CD4-positive, alpha-beta T cell treated with Interleukin-4 for 1 hour (primary cell): ENCODE measurements around the gene ANGPTL7.

ENCODE experiments used
- DNase-seq, 2 donors: peaks; one replicate each; pipeline ENCODE4 v3.0.0-alpha.2; 2020 to 2022

The ANGPTL7 gene

DNA sequence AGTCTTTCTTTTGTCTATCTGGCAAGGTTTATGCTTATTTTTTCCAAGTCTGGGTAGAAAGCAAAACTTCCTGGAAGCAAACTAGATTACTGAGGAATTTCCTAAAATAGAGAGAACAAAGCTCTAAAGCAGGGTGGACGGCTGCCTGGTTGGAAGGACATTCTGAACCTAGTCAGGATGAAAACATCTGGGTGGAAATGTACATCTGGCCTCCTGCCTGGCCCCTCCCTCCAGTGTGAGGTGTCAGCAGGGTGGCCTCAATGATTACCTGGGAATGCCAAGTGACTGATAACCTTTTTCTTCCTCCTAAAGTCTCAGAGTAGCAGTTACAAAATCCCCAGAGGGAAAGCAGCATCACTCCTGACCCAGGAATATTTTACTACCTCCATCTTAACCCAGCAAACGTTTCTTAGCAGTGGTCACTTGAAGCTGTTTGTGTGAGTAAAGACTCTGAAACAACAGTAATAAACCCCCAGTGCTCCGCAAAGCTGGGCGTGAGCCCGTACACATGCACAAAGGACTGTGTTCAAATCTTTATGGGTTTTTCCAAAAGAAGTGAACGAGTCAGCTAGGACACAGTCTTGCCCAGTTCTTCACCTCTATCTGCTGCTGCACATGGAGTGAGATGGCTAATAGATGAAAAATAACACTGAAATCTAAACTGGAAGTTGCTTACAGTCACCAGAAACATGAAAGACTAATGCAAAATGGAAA, 18.9 kb downstream of the ANGPTL7 start:
- no peak for DNase-seq

DNA sequence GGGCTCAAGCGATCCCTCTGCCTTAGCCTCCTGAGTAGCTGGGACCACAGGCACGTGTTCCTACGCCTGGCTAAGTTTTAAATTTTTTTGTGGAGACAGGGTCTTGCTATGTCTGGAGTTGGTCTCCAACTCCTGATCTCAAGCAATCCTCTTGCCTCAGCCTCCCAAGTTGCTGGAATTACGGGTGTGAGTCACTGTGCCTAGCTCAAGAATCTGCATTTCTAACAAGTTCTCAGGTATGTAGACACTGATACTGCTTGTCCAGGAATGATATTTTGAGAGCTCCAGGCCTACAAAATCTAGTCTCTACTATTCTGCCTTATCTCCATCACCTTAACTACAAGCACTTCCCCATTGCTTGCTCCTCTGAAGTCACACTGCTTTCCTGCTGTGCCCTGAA, 22.3 kb downstream of the ANGPTL7 start:
- DNase-seq = no peak

DNA sequence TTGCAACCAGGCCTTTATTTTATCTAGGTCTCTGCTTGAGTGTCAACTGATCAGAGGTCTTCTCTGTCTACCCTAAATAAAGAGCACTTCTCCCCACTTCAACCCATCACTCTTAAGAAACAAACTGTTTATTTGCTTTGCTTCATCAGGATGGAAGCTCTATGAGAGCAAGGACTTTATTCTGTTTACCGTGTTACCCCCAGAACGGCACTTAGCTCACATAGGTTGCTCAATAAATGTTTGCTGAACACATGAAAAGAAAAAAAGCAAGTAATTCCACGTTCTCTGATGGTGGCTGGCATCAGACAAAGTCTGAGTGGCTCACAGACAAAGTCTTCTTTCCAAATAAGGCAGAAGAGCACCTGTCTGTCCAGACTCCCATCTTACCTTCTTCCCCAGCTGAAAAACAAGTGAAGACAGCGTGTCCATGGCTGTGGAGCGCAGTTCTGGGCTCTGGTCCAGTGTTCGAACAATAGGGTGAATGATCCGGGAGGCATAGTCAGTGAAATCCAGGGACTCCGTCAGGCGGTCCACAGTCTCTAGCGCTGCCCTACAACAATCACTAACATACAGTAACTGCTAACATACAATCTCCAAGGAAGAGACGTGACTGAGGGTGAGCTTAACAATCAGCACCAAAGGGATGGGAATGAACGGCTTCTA, 22.9 kb downstream of the ANGPTL7 start:
- no peak for DNase-seq

- DNase-seq = no peak
Measured at GRCh38 chr1:11214698-11215380, 25.7 kb downstream of the ANGPTL7 start.

GRCh38 chr1:11215381-11216005, 26.3 kb downstream of the ANGPTL7 start:
- DNase-seq = no peak

- no peak for DNase-seq
Measured at GRCh38 chr1:11216074-11216473, 26.9 kb downstream of the ANGPTL7 start.

DNA sequence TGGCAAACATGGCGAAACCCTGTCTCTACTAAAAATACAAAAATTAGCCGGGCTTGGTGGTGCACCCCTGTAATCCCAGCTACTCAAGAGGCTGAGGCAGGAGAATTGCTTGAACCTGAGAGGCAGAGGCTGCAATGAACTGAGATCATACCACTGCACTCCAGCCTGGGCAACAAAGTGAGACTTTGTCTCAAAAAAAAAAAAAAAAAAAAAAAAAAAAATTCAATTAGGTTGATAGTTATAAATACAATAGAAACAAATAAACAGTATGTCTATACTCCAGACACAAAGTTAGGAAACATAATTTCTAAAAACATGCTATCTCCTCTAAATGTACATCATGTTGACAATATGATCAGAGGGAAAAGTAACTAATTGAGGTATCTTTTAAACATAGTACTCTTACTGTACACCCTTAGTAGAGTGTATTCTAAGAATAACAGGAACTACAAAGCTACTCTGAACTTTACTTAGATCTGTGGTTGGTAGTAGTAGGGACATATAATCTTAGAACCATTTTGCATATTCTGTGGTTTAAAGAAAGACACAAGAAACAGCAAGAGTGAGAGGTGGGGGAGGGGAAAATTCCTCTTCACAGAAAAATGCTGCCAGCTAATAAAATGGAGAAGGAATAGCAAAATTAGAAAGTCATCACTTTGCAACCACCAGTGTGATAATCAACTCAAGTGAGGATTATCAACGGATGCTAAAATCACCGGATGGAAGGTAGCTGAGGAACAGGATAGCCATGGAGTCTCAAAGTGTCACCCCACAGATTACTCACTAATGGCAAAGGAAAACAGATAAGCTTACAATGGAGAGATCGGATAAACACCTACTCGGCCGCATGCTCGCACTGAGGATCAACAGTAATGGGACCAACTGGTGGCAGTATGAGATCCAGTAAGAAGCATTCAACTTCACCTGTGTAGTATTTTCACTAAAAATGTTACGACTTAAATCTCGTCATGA, 38.2 kb downstream of the ANGPTL7 start:
- DNase-seq = no peak

GRCh38 chr1:11229203-11229602, 40.0 kb downstream of the ANGPTL7 start:
- no peak for DNase-seq

DNA sequence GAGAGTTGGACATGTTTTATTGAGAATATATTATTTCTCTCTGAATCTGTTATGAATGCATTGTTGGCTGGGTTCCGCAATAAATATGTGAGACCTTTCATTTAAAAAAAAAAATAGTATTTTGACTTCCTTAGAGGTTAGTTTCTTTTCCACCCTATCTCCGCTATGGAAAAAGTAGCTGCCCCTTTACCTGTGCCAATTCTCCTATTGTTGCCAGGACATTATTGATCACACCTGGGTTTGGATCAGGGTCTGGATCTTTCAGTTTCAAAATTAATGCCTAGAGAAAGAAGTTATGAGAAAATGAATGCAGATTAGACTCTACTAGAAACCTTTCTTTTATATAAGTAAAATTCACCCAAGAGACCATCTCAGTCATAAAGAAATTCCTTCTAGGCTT, 44.1 kb downstream of the ANGPTL7 start:
- DNase-seq = no peak

GRCh38 chr1:11237356-11237755, 48.2 kb downstream of the ANGPTL7 start:
- DNase-seq = no peak

DNA sequence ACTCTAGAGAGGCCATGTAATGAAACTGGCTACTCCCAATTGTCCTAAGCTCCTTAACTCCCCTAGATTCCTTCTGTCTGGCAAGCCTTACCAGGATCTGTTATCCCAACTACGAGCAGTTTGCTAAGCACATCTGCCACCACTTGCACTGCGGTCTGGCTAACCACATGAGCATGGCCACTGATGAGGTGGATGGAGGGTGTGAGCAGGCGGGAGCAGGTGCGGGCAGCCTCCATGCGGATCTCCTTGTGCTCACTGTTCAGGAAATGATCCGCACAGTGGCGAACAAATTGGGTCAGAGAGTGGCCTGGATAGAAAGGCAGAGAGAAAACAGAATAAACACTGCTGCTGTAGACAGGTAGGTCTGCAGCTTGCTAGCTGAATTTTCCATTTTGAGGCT, 49.2 kb downstream of the ANGPTL7 start:
- DNase-seq = no peak

DNA sequence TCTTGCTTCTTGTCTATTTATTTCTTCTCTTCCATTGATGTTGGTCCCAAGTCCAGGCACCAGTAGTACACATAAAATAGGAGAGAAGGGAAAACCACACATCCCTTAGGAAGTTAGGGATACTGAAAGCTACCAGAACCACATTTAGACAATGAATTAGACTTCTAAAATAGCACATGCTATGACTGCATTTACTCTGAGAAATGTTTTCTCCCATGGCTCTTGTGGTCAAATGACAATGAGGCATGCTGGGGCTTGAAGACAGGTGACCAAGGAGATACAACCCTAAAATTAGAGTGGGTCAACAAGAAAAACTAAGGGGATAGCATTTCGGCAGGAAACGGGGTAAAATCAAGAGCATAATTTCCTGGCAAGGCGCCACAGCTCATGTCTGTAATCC, 56.1 kb downstream of the ANGPTL7 start:
- DNase-seq = no peak
